WTC11 (cell line): Measurements from ENCODE around the gene ZNF780B. TPM values are rescaled to one million over a fixed set of nuclear protein-coding genes. Genes with fewer than 3 reads are reported as not detected.

ENCODE experiments used
- ATAC-seq: fragments of 200-7000 bp; cut with Tn5 transposase; 2 replicates; pipeline ENCODE4 v1.10.0; 2021; ENCODE audit warnings: mild to moderate bottlenecking, moderate library complexity
- CTCF ChIA-PET: fragments of 300-600 bp; sonication (Branson Sonifier 250); formaldehyde crosslinking; loops from one replicate; lab custom pipeline; 2021; ENCODE audit warnings: antibody characterized with exemption; lab: Charles Lee
- POLR2A ChIA-PET: fragments of 350-600 bp; sonication (Branson Sonifier 250); formaldehyde crosslinking; loops from one replicate; lab custom pipeline; 2021; ENCODE audit warnings: antibody characterized with exemption; lab: Charles Lee
- DNase-seq: peaks from one replicate; pipeline ENCODE4 v3.0.0; 2021; ENCODE audit warnings: low spot score
- H3K27ac Mint-ChIP-seq: 2 replicates; pipeline ENCODE4 v1.8.0; 2021; ENCODE audit warnings: mixed read lengths
- H3K27me3 Mint-ChIP-seq: 2 replicates; pipeline ENCODE4 v1.8.0; 2021; ENCODE audit warnings: low read depth, mild to moderate bottlenecking, moderate library complexity, mixed read lengths
- H3K36me3 Mint-ChIP-seq: 2 replicates; pipeline ENCODE4 v1.8.0; 2021; ENCODE audit warnings: mixed read lengths
- H3K4me1 Mint-ChIP-seq: 2 replicates; pipeline ENCODE4 v1.8.0; 2022; ENCODE audit warnings: mixed read lengths
- H3K4me3 Mint-ChIP-seq: 2 replicates; pipeline ENCODE4 v1.8.0; 2021; ENCODE audit warnings: mild to moderate bottlenecking, moderate library complexity, mixed read lengths
- H3K9me3 Mint-ChIP-seq: 2 replicates; pipeline ENCODE4 v1.8.0; 2021; ENCODE audit warnings: mixed read lengths
- CREB1 ChIP-seq: sonication (generic); formaldehyde crosslinking; IDR thresholded peaks from 2 replicates; pipeline ENCODE4 v1.8.0; 2023; ENCODE audit warnings: mild to moderate bottlenecking, missing genetic modification reagents
- EMX1 ChIP-seq: fragments of 250-450 bp; sonication (Bioruptor Pico); IDR thresholded peaks from 2 replicates; pipeline ENCODE4 v1.8.0; 2021; ENCODE audit warnings: mild to moderate bottlenecking
- ESRRA ChIP-seq: sonication (generic); formaldehyde crosslinking; IDR thresholded peaks from 2 replicates; pipeline ENCODE4 v1.8.1; 2022; ENCODE audit warnings: mild to moderate bottlenecking, missing genetic modification reagents, borderline replicate concordance
- FOXK1 ChIP-seq: sonication (generic); formaldehyde crosslinking; IDR thresholded peaks from 2 replicates; pipeline ENCODE4 v1.8.0; 2022; ENCODE audit warnings: mild to moderate bottlenecking, moderate library complexity, missing genetic modification reagents
- IRF2 ChIP-seq: sonication (generic); formaldehyde crosslinking; IDR thresholded peaks from 2 replicates; pipeline ENCODE4 v1.8.0; 2022; ENCODE audit warnings: low read depth, missing genetic modification reagents, borderline replicate concordance
- MAX ChIP-seq: sonication (generic); formaldehyde crosslinking; IDR thresholded peaks from 2 replicates; pipeline ENCODE4 v1.8.0; 2022; ENCODE audit warnings: mild to moderate bottlenecking, missing genetic modification reagents
- MXD4 ChIP-seq: fragments of 250-450 bp; sonication (Bioruptor Pico); IDR thresholded peaks from 2 replicates; pipeline ENCODE4 v1.8.0; 2021; ENCODE audit warnings: mild to moderate bottlenecking, moderate library complexity, borderline replicate concordance
- MYBL2 ChIP-seq: sonication (generic); formaldehyde crosslinking; IDR thresholded peaks from 2 replicates; pipeline ENCODE4 v1.8.1; 2023; ENCODE audit warnings: mild to moderate bottlenecking, moderate library complexity, missing genetic modification reagents
- NFATC4 ChIP-seq: fragments of 250-450 bp; sonication (Bioruptor Pico); IDR thresholded peaks from 2 replicates; pipeline ENCODE4 v1.9.0; 2021; ENCODE audit warnings: mild to moderate bottlenecking
- NFE2L1 ChIP-seq: sonication (generic); formaldehyde crosslinking; IDR thresholded peaks from 2 replicates; pipeline ENCODE4 v1.8.1; 2023; ENCODE audit warnings: missing genetic modification reagents
- NR2C2 ChIP-seq: sonication (generic); formaldehyde crosslinking; IDR thresholded peaks from 2 replicates; pipeline ENCODE4 v1.8.0; 2022; ENCODE audit warnings: mild to moderate bottlenecking, missing genetic modification reagents
- NR3C1 ChIP-seq: sonication (generic); formaldehyde crosslinking; conservative IDR thresholded peaks from 2 replicates; pipeline ENCODE4 v1.8.1; 2023; ENCODE audit warnings: low read depth, mild to moderate bottlenecking, missing genetic modification reagents
- PRRX2 ChIP-seq: fragments of 250-450 bp; sonication (Bioruptor Pico); IDR thresholded peaks from 2 replicates; pipeline ENCODE4 v1.8.0; 2021; ENCODE audit warnings: mild to moderate bottlenecking
- RELA ChIP-seq: sonication (generic); formaldehyde crosslinking; IDR thresholded peaks from 2 replicates; pipeline ENCODE4 v1.8.1; 2022; ENCODE audit warnings: missing genetic modification reagents, mild to moderate bottlenecking, borderline replicate concordance
- SMAD3 ChIP-seq: sonication (generic); formaldehyde crosslinking; IDR thresholded peaks from 2 replicates; pipeline ENCODE4 v1.8.0; 2022; ENCODE audit warnings: missing genetic modification reagents, mild to moderate bottlenecking, borderline replicate concordance
- SMAD4 ChIP-seq: sonication (generic); formaldehyde crosslinking; IDR thresholded peaks from 2 replicates; pipeline ENCODE4 v1.8.0; 2022; ENCODE audit warnings: mild to moderate bottlenecking, missing genetic modification reagents
- TCF7 ChIP-seq: sonication (generic); formaldehyde crosslinking; IDR thresholded peaks from 2 replicates; pipeline ENCODE4 v1.8.0; 2022; ENCODE audit warnings: mild to moderate bottlenecking, low read depth, missing genetic modification reagents, moderate library complexity
- ZNF121 ChIP-seq: sonication (generic); formaldehyde crosslinking; IDR thresholded peaks from 2 replicates; pipeline ENCODE4 v1.8.0; 2023; ENCODE audit warnings: missing genetic modification reagents
- ZNF138 ChIP-seq: sonication (generic); formaldehyde crosslinking; conservative IDR thresholded peaks from 2 replicates; pipeline ENCODE4 v1.8.1; 2022; ENCODE audit warnings: mild to moderate bottlenecking, moderate library complexity, missing genetic modification reagents
- ZNF416 ChIP-seq: fragments of 250-450 bp; sonication (Bioruptor Pico); IDR thresholded peaks from 2 replicates; pipeline ENCODE4 v1.9.0; 2021; ENCODE audit warnings: mild to moderate bottlenecking, inconsistent platforms
- ZNF532 ChIP-seq: fragments of 250-450 bp; sonication (Bioruptor Pico); IDR thresholded peaks from 2 replicates; pipeline ENCODE4 v1.9.0; 2021; ENCODE audit warnings: mild to moderate bottlenecking, borderline replicate concordance
- ZSCAN18 ChIP-seq: fragments of 250-450 bp; sonication (Bioruptor Pico); IDR thresholded peaks from 2 replicates; pipeline ENCODE4 v2.1.2; 2022; ENCODE audit warnings: mild to moderate bottlenecking, moderate library complexity
- total RNA-seq: library from RNA; stranded (reverse); gene quantifications from 3 replicates; pipeline ENCODE4 v1.2.3, GENCODE V29; 2021
- TF ChIP-seq, protein P1 (sequence below): fragments of 250-450 bp; sonication (Bioruptor Pico); IDR thresholded peaks from 2 replicates; pipeline ENCODE4 v1.9.0; 2021; ENCODE audit warnings: mild to moderate bottlenecking

The ZNF780B gene
- total RNA-seq, 1 experiment from 2014 or later = 22.9 TPM

DNA sequence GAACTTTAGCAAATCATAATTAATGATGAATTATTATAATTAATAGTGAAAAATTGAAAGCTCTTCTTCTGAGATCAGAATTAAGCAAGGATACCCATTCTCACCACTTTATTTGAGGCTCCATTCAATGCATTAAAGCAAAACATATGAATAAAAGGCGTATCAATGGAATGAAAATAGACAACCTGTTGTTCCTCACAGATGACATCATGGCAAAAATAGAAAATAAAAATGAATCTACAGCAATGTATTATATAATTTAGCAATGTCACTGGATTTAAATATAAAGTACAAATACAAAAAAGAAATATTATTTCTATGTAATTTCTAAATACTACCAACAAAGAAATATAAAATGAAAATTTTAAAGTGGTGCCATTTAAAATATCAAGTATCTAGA, 45.8 kb upstream of the ZNF780B start:
- TF ChIP-seq IRF2 = no peak
- no peak for TF ChIP-seq ZNF121 (CRISPR knock-in tag)
- TF ChIP-seq ZNF532 (CRISPR knock-in tag) = no peak
- no peak for TF ChIP-seq MAX (CRISPR knock-in tag)
- no peak for TF ChIP-seq NR2C2 (CRISPR knock-in tag)
- TF ChIP-seq, protein P1, sequence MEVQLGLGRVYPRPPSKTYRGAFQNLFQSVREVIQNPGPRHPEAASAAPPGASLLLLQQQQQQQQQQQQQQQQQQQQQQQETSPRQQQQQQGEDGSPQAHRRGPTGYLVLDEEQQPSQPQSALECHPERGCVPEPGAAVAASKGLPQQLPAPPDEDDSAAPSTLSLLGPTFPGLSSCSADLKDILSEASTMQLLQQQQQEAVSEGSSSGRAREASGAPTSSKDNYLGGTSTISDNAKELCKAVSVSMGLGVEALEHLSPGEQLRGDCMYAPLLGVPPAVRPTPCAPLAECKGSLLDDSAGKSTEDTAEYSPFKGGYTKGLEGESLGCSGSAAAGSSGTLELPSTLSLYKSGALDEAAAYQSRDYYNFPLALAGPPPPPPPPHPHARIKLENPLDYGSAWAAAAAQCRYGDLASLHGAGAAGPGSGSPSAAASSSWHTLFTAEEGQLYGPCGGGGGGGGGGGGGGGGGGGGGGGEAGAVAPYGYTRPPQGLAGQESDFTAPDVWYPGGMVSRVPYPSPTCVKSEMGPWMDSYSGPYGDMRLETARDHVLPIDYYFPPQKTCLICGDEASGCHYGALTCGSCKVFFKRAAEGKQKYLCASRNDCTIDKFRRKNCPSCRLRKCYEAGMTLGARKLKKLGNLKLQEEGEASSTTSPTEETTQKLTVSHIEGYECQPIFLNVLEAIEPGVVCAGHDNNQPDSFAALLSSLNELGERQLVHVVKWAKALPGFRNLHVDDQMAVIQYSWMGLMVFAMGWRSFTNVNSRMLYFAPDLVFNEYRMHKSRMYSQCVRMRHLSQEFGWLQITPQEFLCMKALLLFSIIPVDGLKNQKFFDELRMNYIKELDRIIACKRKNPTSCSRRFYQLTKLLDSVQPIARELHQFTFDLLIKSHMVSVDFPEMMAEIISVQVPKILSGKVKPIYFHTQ (CRISPR knock-in tag) = no peak

DNA sequence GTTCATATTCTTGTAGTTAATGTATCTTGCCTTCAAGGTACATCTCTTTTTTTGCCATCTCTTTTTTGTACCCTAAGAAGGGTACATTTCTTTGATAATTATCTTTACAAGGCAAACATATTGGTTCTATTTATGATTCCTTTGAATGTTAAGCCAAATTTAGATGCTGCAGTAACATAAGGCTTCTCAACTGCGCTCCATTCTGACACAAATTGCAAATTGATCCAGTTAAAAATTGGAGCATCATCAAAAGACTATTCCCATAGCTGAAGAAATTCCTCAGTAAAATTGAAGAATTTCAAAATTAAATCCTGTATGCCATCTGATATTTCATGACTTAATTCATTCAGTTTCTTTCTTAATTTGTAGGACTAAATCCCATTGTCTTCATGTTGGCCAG, 37.4 kb upstream of the ZNF780B start:
- no peak for DNase-seq
- H3K27ac Mint-ChIP-seq = no peak overlapping the region
- ChIA-PET CTCF (interaction anchor here (1.6 kb wide), 1 partner anchor 72 kb away, joined by 3 read pairs; no protein-coding TSS in a partner anchor), POLR2A (no interaction called here)
- peaks cover 18% of the 10 kb centered on the region for H3K4me1 Mint-ChIP-seq
- peaks cover 13% of the 10 kb centered on the region for H3K9me3 Mint-ChIP-seq
- H3K27me3 Mint-ChIP-seq = peaks cover 7% of the 10 kb centered on the region
- TF ChIP-seq NFE2L1 (CRISPR knock-in tag) = no peak
- no peak for TF ChIP-seq TCF7 (CRISPR knock-in tag)
- TF ChIP-seq SMAD3 (CRISPR knock-in tag) = no peak
- no peak for TF ChIP-seq MYBL2 (CRISPR knock-in tag)
- TF ChIP-seq NR3C1 (CRISPR knock-in tag) = no peak
- TF ChIP-seq PRRX2 (CRISPR knock-in tag) = no peak
- TF ChIP-seq ZNF121 (CRISPR knock-in tag) = no peak
- TF ChIP-seq NFATC4 (CRISPR knock-in tag) = no peak
- peaks cover 4% of the 10 kb centered on the region; the same call in 1 of the 2 replicates for H3K36me3 Mint-ChIP-seq
- H3K4me3 Mint-ChIP-seq = no peak overlapping the region
- ATAC-seq = no peak

More for the DNA sequence above, 45.8 kb upstream of the ZNF780B start:
- Mint-ChIP-seq H3K9me3 (peaks cover 14% of the 10 kb centered on the region), H3K27ac (no peak overlapping the region), H3K4me3 (no peak overlapping the region), H3K4me1 (peaks cover 3% of the 10 kb centered on the region; the same call in 1 of the 2 replicates), H3K27me3 (peaks cover 16% of the 10 kb centered on the region), H3K36me3 (no peaks in the 10 kb centered on the region; the same call in 1 of the 2 replicates)
- DNase-seq (no peak), ATAC-seq (no peak)
- ChIA-PET CTCF (no interaction called here), POLR2A (no interaction called here)

DNA sequence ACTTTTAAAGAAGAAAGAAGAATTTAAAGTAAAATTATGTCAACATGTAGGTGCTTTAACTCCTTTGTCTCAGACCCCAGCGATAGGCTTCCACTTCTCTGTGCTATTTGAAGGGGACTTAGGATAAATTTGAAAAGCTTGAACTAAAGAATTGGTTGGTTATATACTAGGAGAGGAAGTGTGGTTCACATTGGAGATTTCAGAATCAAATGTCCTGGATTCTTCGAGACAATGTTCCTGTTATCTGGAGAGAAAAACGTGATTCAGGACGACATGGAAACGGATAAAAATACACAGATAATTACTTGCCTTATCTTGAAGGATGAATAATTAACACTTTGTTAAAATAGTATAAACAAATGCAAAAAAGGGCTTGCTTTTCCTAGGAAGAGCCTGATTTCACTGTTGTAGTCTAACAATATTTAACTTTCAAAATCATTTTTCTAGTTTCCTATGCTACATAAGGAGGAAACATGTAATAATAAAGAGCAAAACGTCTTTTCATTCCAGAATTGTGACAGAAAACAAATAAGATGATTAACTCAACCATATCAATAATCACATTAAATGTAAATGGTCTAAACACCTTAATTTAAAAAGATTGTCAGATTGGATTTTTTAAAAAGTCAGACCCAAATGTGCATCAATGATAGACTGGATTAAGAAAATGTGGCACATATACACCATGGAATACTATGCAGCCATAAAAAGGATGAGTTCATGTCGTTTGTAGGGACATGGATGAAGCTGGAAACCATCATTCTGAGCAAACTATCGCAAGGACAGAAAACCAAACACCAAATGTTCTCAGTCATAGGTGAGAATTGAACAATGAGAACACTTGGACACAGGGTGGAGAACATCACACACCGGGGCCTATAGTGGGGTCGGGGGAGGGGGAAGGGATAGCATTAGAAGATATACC, 35.4 kb upstream of the ZNF780B start:
- POLR2A ChIA-PET = interaction anchor here (0.5 to 1.7 kb wide), 3 partner anchors 33 to 121 kb away, joined by 4 to 5 read pairs (median 5); partner anchors contain the start of gene ZNF780B
- CTCF ChIA-PET = interaction anchor here (0.9 to 1.6 kb wide), 5 partner anchors 74 to 210 kb away, joined by 3 to 6 read pairs (median 4); partner anchors contain the start of genes TTC9B and ZNF546
- H3K4me1 Mint-ChIP-seq = peaks cover 15% of the 10 kb centered on the region
- ATAC-seq (no peak), DNase-seq (no peak)
- H3K4me3 Mint-ChIP-seq = peak overlapping the region; percentile 100
- peaks cover 7% of the 10 kb centered on the region; the same call in 1 of the 2 replicates for H3K36me3 Mint-ChIP-seq
- peaks cover 3% of the 10 kb centered on the region; the same call in 1 of the 2 replicates for H3K27me3 Mint-ChIP-seq
- peak overlapping the region; percentile 98 for H3K27ac Mint-ChIP-seq
- peaks cover 9% of the 10 kb centered on the region for H3K9me3 Mint-ChIP-seq
- TF ChIP-seq CREB1 (CRISPR knock-in tag) (no peak), ZNF121 (CRISPR knock-in tag) (no peak), NR2C2 (CRISPR knock-in tag) (no peak), TCF7 (CRISPR knock-in tag) (no peak), EMX1 (CRISPR knock-in tag) (no peak), SMAD4 (CRISPR knock-in tag) (no peak), FOXK1 (CRISPR knock-in tag) (no peak), ESRRA (CRISPR knock-in tag) (no peak), ZSCAN18 (CRISPR knock-in tag) (no peak), RELA (CRISPR knock-in tag) (no peak), ZNF138 (CRISPR knock-in tag) (no peak), ZNF416 (CRISPR knock-in tag) (no peak), MXD4 (no peak)
